HG02852 (cell line): Measurements from ENCODE around the gene LRRC8B.
"Not testable (repeated sequence)": the region's sequence is repeated elsewhere in the genome, so short reads cannot be mapped to it uniquely, and the experiment has no call there.

Source experiments
- ATAC-seq: cut with Tn5 transposase; IDR thresholded peaks from one replicate; pipeline ENCODE4 v1.9.1; 2021; ENCODE audit warnings: mild to moderate bottlenecking, moderate library complexity; ENCODE audit not compliant: unreplicated experiment

The LRRC8B gene

DNA sequence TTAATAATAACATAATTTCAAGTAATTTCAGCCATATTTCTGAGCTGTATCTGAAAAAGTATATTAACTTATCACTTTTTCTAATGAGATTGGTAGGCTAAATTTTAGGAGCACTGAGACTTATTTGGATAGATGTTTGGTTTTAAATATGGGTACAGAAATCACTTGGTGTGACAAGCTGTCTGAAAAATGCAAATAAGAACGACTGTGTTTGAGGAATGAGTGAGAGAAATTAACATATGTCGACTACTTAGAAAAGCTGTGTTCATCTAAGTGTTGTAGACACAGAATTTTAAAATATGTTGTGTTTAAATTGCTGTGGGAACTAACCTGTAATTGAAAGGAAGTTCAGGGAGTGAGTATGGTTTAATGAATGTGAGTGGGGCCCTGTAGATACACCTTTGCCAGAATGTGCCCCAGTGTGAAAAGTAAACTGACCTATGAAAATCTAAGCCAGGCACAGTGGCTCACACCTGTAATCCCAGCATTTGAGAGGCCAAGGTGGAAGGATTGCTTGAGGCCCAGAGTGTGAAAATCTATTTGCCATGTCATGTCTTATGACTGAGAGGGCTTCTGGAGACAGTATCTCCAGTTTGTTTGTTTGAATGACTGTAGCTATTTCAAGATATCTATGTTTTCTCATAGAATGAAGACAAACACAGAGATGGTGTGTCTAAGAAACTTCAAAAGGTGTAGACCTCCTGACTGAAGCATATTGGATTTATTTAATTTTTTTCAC, 54.5 kb downstream of the LRRC8B start:
- no peak for ATAC-seq

DNA sequence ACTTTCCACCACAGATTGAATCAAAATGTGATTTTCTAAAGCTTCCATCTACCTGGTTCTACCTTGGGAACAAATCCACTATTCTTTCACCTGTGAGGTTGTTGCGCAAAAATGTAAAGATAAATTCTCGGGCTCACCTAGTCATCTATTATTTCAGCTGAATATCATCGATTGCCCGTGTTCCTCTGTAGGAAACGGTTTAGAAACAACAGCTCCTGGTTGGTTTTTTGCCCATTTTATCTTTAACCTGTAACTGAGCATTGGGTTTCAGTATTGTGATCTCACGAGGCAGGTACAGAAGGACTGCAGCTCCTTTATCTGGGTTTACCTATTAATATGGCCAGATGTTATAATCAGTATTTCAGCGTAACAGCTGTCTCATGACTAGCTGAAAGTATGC, 55.4 kb downstream of the LRRC8B start:
- no peak for ATAC-seq

DNA sequence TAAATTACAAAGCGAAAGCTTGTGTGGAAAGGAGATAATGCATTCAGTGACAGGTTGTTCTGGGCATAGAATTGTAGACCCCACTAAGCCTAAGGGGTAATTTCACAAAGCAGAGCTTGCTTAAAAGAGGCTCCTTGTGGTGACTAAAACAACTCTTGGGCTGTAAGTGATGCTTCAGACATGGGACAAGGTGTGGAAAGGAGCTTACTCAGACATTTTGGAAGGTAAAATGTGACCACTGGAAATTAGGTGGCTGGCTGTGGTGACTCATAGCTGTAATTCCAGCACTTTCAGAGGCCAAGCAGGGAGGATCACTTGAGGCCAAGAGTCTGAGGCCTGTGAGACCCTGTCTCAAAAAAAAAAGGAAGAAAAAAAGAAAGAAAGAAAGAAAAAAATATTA, 57.2 kb downstream of the LRRC8B start:
- no peak for ATAC-seq

DNA sequence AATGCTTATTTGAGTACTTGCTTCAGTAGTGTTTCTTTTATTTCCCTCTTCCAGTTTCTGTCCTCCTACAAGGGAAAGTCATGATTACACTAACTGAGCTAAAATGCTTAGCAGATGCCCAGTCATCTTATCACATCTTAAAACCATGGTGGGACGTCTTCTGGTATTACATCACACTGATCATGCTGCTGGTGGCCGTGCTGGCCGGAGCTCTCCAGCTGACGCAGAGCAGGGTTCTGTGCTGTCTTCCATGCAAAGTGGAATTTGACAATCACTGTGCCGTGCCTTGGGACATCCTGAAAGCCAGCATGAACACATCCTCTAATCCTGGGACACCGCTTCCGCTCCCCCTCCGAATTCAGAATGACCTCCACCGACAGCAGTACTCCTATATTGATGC, 57.9 kb downstream of the LRRC8B start:
- ATAC-seq, result no peak

DNA sequence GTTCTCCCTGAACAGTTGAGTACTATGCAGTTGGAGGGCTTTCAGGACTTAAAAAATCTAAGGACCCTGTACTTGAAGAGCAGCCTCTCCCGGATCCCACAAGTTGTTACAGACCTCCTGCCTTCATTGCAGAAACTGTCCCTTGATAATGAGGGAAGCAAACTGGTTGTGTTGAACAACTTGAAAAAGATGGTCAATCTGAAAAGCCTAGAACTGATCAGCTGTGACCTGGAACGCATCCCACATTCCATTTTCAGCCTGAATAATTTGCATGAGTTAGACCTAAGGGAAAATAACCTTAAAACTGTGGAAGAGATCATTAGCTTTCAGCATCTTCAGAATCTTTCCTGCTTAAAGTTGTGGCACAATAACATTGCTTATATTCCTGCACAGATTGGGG, 59.6 kb downstream of the LRRC8B start:
- no peak for ATAC-seq

DNA sequence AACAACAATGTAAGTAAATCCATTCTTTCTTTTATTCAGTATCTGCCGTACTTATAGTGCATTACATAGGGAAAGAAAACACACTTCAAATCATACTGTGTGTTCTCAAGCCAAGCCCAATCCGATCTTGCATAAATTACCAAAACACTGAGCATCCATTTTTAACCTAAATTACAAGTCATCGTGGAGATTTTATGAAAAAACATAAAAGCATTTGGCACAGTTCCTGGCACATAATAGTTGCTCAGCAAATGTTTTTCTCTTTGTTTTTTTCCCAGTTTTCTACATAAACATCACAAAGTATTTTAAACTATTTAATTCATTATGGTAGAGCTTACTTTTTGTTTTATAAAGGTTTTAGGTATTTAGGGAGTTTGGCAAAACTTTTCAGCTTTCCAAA, 60.2 kb downstream of the LRRC8B start:
- no peak for ATAC-seq

DNA sequence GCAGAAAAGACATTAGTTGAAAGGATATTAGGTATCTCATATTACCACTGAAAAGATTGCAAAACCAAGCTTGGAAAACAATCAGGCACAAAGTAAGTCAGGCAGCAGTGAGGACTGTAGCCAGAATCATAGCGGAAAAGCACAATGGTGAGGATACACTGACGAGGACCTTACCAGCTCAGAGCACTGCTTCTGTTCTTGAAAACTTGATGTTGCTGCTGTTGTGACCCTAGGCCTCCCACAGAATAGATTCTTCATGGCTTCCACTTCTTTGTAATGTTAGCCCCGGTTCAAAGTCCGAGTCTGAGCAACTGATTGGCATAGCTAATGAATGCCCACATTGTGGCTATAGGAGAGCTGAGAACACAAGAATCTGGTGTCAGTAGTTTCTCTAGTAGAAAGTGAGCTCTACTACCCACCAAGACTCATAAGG, 63.1 kb downstream of the LRRC8B start:
- ATAC-seq, result no peak

DNA sequence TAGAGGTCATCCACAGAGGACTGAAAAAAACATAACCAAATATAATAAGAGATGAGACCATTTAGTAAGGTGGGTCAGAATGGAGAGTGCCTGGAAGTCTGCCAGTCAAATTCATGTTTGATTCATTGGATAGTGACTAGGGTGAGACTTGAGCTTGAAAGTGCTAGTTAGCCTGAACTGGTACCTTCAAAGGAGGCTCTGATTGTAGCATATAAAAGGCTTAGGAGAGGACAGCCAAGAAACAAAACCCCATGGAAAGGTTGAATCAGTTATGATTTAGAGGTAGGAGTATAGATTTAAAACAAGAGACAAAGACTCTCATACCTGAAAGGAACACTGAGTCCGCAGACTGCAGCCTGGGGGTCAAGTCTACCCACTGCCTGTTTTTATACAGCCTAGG, 63.9 kb downstream of the LRRC8B start:
- no peak for ATAC-seq

DNA sequence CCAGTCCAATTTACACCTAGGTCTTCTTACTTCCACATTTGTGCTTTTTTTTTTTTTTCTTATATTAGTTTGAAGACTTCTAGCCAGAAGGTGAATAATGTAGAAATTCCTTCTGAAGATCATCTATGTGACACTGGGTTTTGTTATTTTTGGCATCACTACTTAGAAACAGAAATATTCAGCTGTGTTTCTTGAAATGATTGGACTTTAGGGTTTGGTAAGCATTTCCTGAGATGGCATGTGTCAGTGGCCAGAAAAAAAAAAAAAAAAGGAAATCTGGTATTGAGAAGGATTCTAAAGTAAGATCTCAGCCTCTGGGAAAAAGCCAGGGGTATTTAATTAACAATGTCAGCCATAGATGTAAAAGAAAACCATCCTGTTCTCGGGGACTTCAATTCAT, 64.9 kb downstream of the LRRC8B start:
- no peak for ATAC-seq

DNA sequence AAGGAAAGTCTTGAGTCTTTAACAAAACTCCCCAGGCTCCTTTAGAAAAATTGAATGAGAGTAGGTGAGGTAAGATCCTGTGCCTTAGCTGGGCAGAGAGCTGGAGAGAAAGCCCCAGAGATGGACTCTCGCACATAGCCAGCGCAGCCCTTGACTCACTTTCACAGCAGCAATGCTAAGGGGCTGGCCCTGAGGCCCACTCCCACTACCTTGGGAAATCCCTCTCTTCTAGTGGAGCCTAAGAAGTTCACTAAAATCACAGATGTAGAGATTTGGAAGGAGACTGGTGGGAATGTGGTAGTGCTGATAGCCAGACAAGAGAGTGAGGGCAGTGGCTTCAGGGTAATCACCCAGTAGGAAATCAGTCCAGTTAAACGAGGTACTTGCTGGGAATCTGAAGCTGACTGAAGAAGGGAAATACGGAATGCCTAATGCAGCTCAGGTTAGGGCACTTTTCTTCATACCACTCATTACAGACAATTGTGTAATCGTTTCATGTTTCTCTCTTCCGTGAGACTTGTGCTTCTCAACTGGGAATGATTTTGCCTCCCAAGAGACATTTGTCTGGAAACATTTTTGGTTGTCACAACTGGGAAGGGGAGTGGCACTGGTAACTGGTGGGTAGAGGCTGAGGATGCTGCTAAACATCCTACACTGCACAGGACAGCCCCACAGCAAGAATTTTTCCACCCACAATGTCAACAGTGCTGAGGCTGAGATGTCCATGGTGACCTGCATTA, 65.9 kb downstream of the LRRC8B start:
- ATAC-seq, result no peak

DNA sequence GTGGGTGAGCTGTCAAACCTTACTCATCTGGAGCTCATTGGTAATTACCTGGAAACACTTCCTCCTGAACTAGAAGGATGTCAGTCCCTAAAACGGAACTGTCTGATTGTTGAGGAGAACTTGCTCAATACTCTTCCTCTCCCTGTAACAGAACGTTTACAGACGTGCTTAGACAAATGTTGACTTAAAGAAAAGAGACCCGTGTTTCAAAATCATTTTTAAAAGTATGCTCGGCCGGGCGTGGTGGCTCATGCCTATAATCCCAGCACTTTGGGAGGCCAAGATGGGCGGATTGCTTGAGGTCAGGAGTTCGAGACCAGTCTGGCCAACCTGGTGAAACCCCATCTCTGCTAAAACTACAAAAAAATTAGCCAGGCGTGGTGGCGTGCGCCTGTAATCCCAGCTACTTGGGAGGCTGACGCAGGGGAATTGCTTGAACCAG, 68.3 kb downstream of the LRRC8B start:
- not testable (repeated sequence) for ATAC-seq

DNA sequence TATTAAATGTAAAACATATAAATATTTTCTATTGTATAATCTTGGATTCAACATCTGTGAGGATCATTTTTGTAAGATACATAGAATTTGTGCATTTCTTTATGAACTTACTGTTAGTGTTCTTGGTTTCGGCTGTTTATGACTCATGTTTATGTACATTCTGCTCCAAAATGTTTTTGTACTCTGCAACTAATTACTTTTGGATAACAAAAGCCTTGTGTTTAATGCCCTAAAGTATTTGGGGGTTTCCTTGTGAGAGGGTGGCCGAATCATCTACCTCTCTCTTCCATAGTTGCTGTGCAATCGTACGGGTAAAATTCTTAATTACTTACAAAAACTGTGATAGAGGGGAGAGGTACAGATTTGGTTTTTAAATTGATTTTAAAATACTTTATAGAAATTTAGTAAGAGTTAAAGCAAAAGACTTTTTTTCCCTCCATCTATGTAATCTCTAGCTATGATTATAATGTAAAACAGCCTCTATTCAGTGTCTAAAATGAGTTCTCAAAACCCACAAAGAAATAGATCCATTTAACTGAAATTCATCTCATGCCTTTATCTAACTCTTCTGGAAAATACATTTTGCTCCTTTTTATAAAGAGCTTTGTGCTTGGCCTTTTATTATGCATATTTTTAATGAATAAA, 69.6 kb downstream of the LRRC8B start:
- ATAC-seq, result no peak

DNA sequence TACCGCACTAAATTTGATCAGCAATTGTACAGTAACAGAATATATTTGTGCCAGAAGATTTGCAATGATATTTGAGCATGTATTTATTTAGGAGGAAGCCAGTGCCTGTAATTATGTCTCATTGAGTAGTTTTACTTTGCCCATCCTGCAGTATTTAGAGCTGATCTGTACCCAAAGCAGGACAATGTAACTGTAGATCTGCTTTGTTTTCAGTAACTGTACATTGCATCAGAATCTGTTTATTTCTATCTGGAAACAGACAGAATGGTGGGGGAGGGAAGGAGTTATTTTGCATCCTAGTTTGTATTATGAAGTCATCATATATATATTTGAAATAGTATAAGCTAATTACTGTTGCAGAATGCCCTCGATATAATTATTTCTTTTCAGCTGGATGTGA, 72.1 kb downstream of the LRRC8B start:
- ATAC-seq, result no peak

DNA sequence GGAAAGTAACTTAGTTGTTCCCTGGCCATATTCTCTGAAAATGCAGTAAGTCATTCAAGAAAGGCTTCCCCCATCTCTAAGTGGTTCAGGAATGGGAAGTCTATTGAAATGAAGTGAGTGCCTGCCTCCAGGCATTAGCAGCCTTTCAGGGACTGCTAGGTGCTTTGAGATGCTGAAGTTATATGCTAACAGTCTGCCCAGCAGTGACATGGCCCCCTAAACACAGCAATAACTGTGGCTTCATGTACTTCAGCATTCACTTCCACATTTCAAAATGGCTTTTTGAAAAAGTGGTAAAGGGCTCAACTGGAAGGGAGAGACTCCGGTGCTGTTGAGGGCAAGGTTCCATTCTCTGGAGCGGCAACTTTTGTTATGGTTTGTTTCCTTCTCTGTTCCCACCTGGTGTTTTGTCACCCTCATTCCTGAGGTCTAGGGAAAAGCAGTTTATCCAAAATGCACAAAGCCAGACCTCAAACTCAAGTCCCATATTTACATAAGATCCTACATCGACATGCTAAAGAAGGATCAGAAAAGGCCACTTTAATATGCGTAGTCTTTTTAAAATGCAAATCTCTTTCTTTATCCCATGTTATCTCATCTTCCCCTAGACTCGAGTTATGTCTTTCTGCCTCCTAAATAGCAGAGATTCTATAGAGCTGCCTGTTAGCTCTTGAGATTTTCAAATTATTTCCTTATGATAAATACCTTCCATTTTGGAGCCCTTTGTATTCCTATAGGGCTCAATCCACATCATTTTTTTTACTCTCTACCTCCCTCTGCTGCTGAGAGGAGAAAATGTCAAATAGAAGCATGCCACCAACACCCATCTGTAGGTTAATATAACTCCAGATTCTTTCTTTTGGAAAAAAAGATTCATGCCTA, 74.1 kb downstream of the LRRC8B start:
- peak; percentile 52 for ATAC-seq

DNA sequence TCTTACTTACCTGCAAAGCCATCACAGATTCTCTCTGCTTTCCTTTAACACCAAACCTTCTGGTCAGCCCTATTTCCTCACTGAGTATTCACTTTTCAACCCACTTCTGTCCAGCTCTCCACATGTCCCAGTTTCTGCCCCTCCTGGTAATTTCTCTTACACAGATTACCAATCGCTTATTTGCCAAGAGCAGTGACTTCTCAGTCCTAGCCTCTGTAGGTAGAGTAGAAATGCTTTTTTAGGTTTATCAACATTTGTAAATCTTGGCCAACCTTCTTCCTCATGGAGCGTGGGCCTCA, 74.7 kb downstream of the LRRC8B start:
- ATAC-seq, result no peak

DNA sequence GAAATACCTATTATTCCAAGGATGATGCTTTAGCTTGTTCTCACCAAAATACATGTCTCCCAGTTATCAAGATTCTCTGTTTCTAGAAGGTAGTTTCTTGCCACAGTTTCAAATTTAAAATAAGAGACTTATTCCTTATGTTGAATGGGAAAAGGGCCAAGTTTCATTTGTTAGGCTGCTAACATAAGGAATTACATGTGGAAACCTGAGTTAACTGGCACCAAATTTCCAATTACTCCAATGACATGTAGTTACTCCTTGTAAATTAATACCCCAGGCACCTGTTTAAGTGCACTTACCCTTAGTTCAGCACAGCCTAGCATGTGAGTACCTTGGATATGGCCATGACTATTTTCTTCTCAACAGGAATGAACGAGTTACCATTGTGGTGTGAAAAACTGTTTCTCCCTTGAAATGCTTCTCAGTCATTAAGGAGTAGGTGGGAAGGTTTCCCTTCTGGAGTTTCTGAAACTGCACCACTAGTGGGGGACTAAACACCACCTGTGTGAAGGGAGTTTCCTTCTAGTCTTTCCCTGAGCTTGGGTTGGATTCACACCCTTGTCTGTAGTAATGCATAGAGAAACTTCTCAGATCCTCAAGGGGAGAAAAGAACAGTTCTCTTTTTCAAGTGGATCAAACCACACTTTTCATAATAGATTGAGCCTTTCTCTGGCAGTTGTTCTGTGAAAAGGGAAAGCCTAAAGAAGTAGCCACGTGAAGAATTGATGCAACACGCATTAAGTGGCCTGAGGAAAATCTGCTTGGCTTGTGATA, 76.0 kb downstream of the LRRC8B start:
- ATAC-seq, result peak; percentile 54

DNA sequence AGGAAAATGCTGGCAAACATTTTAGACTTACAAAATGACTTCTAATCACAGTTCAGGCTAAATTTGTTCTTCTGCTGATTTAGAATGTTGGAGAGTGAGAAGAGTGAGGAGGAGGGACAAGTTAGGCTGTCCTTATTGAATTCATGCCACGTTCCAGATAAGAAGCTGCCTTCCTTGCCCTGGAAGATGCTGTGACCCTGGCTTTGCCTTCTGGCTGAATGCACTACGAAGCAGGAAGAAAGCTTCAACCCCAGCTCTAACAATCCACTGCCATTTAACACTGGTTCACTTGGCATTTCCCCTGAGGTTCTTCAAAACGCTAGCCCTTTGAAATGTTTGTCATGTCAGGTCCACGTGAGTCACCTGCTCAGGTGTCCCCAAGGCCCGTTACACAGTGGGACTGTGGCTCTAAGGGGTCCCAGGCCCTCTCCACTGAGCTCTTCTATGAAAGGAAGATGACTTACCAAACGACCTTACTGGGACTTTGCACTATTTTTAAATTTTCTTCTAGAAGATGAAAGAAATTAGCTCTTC, 78.3 kb downstream of the LRRC8B start:
- no peak for ATAC-seq

DNA sequence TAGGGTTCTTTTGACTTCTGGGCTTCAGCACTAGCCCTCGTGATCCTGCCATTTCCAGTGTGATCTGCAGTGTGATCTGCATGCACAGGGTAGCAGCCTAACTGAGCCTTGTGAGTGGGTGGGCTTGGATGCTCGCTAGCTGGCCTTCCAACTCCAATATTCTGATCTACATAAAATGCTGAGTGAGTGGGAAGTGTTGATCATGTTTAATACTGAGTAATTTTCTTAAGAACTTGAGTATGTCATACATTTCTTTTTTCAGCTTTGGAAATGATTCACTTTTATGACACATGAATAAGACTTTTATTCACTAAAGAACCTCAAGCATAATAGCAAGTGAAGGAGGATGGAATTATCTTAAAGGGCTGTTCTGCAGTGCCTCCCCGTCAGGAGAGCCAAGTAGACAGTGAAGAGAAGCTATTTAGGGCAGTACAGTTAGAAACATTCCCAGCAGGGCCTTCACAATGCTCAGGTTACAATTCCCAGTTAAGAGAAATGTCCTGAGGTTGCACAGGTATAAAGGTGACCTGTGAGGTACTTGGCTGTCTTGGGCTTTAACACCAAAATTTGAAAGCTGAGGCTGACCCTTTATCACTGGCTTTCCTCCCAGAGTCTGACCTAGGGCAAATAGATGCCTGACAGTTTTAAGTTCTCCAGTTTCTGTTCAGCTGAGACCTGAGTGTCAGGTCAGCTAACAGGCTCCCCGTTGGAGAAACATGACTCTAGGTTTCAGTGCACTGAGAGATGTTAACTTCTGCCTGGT, 79.2 kb downstream of the LRRC8B start:
- no peak for ATAC-seq

DNA sequence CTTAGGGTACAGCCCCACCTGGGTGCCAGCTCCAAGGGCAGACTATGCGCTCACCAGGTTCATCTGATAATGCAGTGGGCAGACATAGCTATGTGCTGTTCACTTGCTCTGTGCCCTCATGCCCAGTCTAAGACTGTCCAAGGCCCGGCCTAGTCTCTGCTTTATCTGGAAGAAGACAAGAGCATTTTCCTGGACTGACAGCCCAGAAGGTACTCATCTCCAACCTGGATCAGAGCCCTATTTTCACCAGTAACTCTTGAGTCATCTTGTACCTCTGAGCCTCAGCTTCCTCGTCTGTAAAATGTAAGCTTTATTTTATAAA, 79.7 kb downstream of the LRRC8B start:
- no peak for ATAC-seq

DNA sequence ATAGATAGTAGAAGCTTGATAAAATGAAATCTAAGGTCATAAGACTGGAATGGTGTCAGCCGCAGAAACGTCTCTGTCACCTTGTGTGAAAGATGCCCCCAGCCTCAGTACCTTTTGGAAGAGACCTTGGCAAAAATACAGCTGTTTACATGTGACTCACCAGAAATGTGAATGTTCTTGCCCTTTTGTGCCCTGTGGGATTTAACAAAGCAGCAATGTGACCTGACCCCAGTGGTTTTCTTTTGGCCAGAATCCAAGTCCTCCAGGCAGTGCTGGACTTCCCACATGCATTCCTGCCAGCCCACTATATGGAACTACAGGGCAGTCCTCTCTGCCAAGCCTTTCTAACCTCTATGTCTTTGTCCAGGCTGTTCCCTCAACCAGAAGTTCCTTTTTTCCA, 81.1 kb downstream of the LRRC8B start:
- no peak for ATAC-seq
